H1 (cell line): Measurements from ENCODE around the gene NRL. TPM values are rescaled to one million over a fixed set of nuclear protein-coding genes. Genes with fewer than 3 reads are reported as not detected.
A peak's percentile ranks its signal among the peaks of the same experiment; 100 is the strongest.
"Not testable (repeated sequence)": the region's sequence is repeated elsewhere in the genome, so short reads cannot be mapped to it uniquely, and the experiment has no call there.

ENCODE experiments used
- CTCF ChIA-PET: fragments of 300-600 bp; sonication (Branson Sonifier 250); formaldehyde crosslinking; loops from one replicate; lab custom pipeline; 2021; ENCODE audit not compliant: partially characterized antibody; lab: Charles Lee
- POLR2A ChIA-PET: fragments of 300-600 bp; sonication (Branson Sonifier 250); formaldehyde crosslinking; loops from one replicate; lab custom pipeline; 2021; ENCODE audit warnings: inconsistent platforms; ENCODE audit not compliant: partially characterized antibody; lab: Charles Lee
- DNase-seq, 2 experiments: peaks; one replicate each; pipeline versions ENCODE4 v3.0.0 to v3.0.0-alpha.2; 2010 to 2022; ENCODE audit warnings: low spot score in 2 of 2, low read depth in 1 of 2, mixed read lengths in 1 of 2
- FAIRE-seq: peaks from 2 replicates; lab custom pipeline; 2011; peaks lifted over from hg19 to GRCh38; lab: Jason Lieb, UNC
- H2AFZ ChIP-seq: 2 replicates; pipeline ENCODE4 v1.8.1; 2012; ENCODE audit warnings: low read length, inconsistent platforms
- H2AK5ac ChIP-seq: 2 replicates; pipeline ENCODE4 v1.6.1; 2013; ENCODE audit warnings: low read depth, low read length
- H2BK120ac ChIP-seq: replicated peaks from 2 replicates; pipeline ENCODE3; 2013; ENCODE audit warnings: low read depth, low read length, inconsistent platforms
- H2BK12ac ChIP-seq: 2 replicates; pipeline ENCODE4 v1.6.1; 2013; ENCODE audit warnings: low read depth, low read length
- H2BK15ac ChIP-seq: 2 replicates; pipeline ENCODE4 v1.6.1; 2013; ENCODE audit warnings: low read length
- H2BK20ac ChIP-seq: 2 replicates; pipeline ENCODE4 v1.6.1; 2013; ENCODE audit warnings: low read length
- H2BK5ac ChIP-seq: 2 replicates; pipeline ENCODE4 v1.6.1; 2013; ENCODE audit warnings: low read depth, low read length
- H3K14ac ChIP-seq: 2 replicates; pipeline ENCODE4 v1.6.1; 2013; ENCODE audit warnings: inconsistent platforms; ENCODE audit not compliant: insufficient read length
- H3K18ac ChIP-seq: 2 replicates; pipeline ENCODE4 v1.6.1; 2013; ENCODE audit warnings: low read length; ENCODE audit errors: extremely low read depth
- H3K23ac ChIP-seq: 2 replicates; pipeline ENCODE4 v1.6.1; 2013; ENCODE audit warnings: inconsistent platforms; ENCODE audit not compliant: insufficient read length
- H3K23me2 ChIP-seq: 2 replicates; pipeline ENCODE4 v1.6.1; 2013; ENCODE audit warnings: low read depth, low read length
- H3K27ac ChIP-seq: 2 replicates; pipeline ENCODE4 v1.6.1; 2011; ENCODE audit warnings: low read depth, low read length, inconsistent platforms
- H3K27me3 ChIP-seq, 4 experiments: replicated peaks in 1 of 4; 1 replicate in 1 of 4; 2 replicates in 3 of 4; pipeline versions ENCODE4 v1.6.1 to v1.8.1; 2011 to 2013; ENCODE audit warnings: low read length in 3 of 4, mild to moderate bottlenecking in 3 of 4, inconsistent platforms in 2 of 4, mixed read lengths in 2 of 4, moderate library complexity in 1 of 4; ENCODE audit not compliant: control insufficient read depth in 3 of 4, insufficient read depth in 3 of 4; ENCODE audit errors: extremely low read depth in 1 of 4
- H3K36me3 ChIP-seq, 4 experiments: 2 replicates each; pipeline versions ENCODE4 v1.6.1 to v1.8.1; 2011 to 2013; ENCODE audit warnings: mild to moderate bottlenecking in 4 of 4, low read length in 3 of 4, moderate library complexity in 2 of 4, control low read depth in 1 of 4, inconsistent platforms in 1 of 4; ENCODE audit not compliant: insufficient read depth in 4 of 4, control insufficient read depth in 2 of 4
- H3K4ac ChIP-seq: replicated peaks from 2 replicates; pipeline ENCODE3; 2013; ENCODE audit warnings: low read length, low read depth, mixed read lengths, inconsistent platforms; ENCODE audit not compliant: insufficient read length
- H3K4me1 ChIP-seq, 4 experiments: replicated peaks in 1 of 4; 1 replicate in 1 of 4; 2 replicates in 3 of 4; pipeline versions ENCODE4 v1.6.1 to v1.8.1; 2011 to 2013; ENCODE audit warnings: low read length in 3 of 4, inconsistent platforms in 2 of 4, mixed read lengths in 1 of 4; ENCODE audit not compliant: insufficient read depth in 4 of 4, control insufficient read depth in 3 of 4
- H3K4me2 ChIP-seq, 2 experiments: 2 replicates each; pipeline versions ENCODE4 v1.6.1 to v1.8.1; 2011 to 2013; ENCODE audit warnings: low read depth in 2 of 2, low read length in 2 of 2, control low read depth in 1 of 2, inconsistent platforms in 1 of 2, mild to moderate bottlenecking in 1 of 2; ENCODE audit not compliant: insufficient read depth in 1 of 2
- H3K4me3 ChIP-seq, 4 experiments: fragments of 200-600, 300-600 bp in 1 of 4; sonication (generic), shearing (Covaris generic), sonication (Bioruptor Twin) in 1 of 4; 2 replicates each; pipeline versions ENCODE4 v1.5.1 to v1.8.1; 2011 to 2016; ENCODE audit warnings: low read length in 4 of 4, low read depth in 3 of 4, control low read depth in 2 of 4, inconsistent platforms in 2 of 4, mild to moderate bottlenecking in 2 of 4, mixed read lengths in 1 of 4, moderate library complexity in 1 of 4; ENCODE audit not compliant: insufficient read depth in 2 of 4; ENCODE audit errors: extremely low read depth in 1 of 4
- H3K56ac ChIP-seq: replicated peaks from 2 replicates; pipeline ENCODE3; 2013; ENCODE audit warnings: low read depth, mild to moderate bottlenecking, mixed read lengths, low read length, inconsistent platforms; ENCODE audit not compliant: insufficient read length
- H3K79me1 ChIP-seq: 2 replicates; pipeline ENCODE4 v1.6.1; 2013; ENCODE audit warnings: low read depth, low read length, control low read depth
- H3K79me2 ChIP-seq, 2 experiments: 2 replicates each; pipeline versions ENCODE4 v1.6.1 to v1.8.1; 2012 to 2013; ENCODE audit warnings: low read length in 2 of 2, mild to moderate bottlenecking in 2 of 2, inconsistent platforms in 1 of 2; ENCODE audit not compliant: insufficient read depth in 2 of 2, control insufficient read depth in 1 of 2
- H3K9ac ChIP-seq, 4 experiments: replicated peaks in 1 of 4; 1 replicate in 1 of 4; 2 replicates in 3 of 4; pipeline versions ENCODE4 v1.6.1 to v1.8.1; 2011 to 2013; ENCODE audit warnings: low read depth in 3 of 4, low read length in 3 of 4, control low read depth in 2 of 4, mild to moderate bottlenecking in 2 of 4, moderate library complexity in 2 of 4, inconsistent platforms in 1 of 4; ENCODE audit errors: extremely low read depth in 1 of 4
- H3K9me3 ChIP-seq, 2 experiments: 2 replicates each; pipeline versions ENCODE4 v1.6.1 to v1.8.1; 2012 to 2013; ENCODE audit warnings: mild to moderate bottlenecking in 2 of 2, moderate library complexity in 2 of 2, control low read depth in 1 of 2, inconsistent platforms in 1 of 2, low read depth in 1 of 2, low read length in 1 of 2, mixed read lengths in 1 of 2; ENCODE audit not compliant: insufficient read depth in 2 of 2
- H4K20me1 ChIP-seq, 2 experiments: replicated peaks in 1 of 2; 2 replicates each; pipeline versions ENCODE3 to v1.8.1; 2011 to 2013; ENCODE audit warnings: inconsistent platforms in 2 of 2, low read length in 2 of 2, mild to moderate bottlenecking in 1 of 2; ENCODE audit not compliant: insufficient read depth in 2 of 2, control insufficient read depth in 1 of 2
- H4K5ac ChIP-seq: 2 replicates; pipeline ENCODE4 v1.6.1; 2013; ENCODE audit warnings: low read length, low read depth, mixed read lengths, inconsistent platforms; ENCODE audit not compliant: insufficient read length
- H4K8ac ChIP-seq: 2 replicates; pipeline ENCODE4 v1.8.0; 2013; ENCODE audit warnings: mild to moderate bottlenecking, moderate library complexity, low read length, inconsistent platforms; ENCODE audit not compliant: insufficient read depth; ENCODE audit errors: extremely low read depth
- H4K91ac ChIP-seq: replicated peaks from 2 replicates; pipeline ENCODE3; 2013; ENCODE audit warnings: low read length, mixed read lengths, inconsistent platforms; ENCODE audit not compliant: insufficient read length
- WGBS, 2 experiments: shearing (Covaris generic) in 1 of 2; methylation state at CpG; one replicate each; pipeline versions ENCODE4 v1.1.6 to v1.1.7; 2013 to 2015; ENCODE audit warnings: low lambda C conversion rate in 2 of 2, mixed read lengths in 2 of 2, inconsistent platforms in 1 of 2, low coverage in 1 of 2, missing lambda C conversion rate in 1 of 2; ENCODE audit not compliant: insufficient replicate concordance in 2 of 2, insufficient coverage in 1 of 2, insufficient read length in 1 of 2; ENCODE audit errors: extremely low coverage in 1 of 2, missing lambda C conversion rate in 1 of 2; 5-methylcytosine and 5-hydroxymethylcytosine counted together
- polyA plus RNA-seq, 7 experiments: library from polyadenylated mRNA; depleted of rRNA in 3 of 7; stranded (reverse) in 5 of 7; unstranded in 2 of 7; fragments of >200 nt in 5 of 7; fragments of 200-250 nt in 2 of 7; gene quantifications; 1 replicate in 5 of 7; 2 replicates in 1 of 7; 4 replicates in 1 of 7; pipeline versions ENCODE4 v1.2.1 to v1.2.3, GENCODE V29; 2011 to 2013; ENCODE audit warnings: missing spikeins in 2 of 7, mixed read lengths in 2 of 7
- total RNA-seq: library from RNA; stranded (reverse); fragmentation: NEBNext Ultra II Directional; extraction: Animal tissue kit (Norgen Biotek cat#: 25700); gene quantifications from 2 replicates; pipeline ENCODE4 v1.2.1, GENCODE V29; 2021

Gene NRL
- total and polyA plus RNA-seq, 2 of the 8 experiments (the other 6 are each of a cell fraction or from before 2014, with no cell fraction given) = 1.1 to 2.2 TPM

- H3K79me1 ChIP-seq, H4K5ac ChIP-seq, H3K18ac ChIP-seq, H3K23ac ChIP-seq, H3K4ac ChIP-seq, H2AFZ ChIP-seq, H4K91ac ChIP-seq, H2BK15ac ChIP-seq, H3K4me2 ChIP-seq, H2BK20ac ChIP-seq, H3K4me3 ChIP-seq, H3K4me1 ChIP-seq, H2BK5ac ChIP-seq, H3K14ac ChIP-seq, H4K20me1 ChIP-seq, H2BK12ac ChIP-seq, H2BK120ac ChIP-seq, DNase-seq, H3K56ac ChIP-seq, H2AK5ac ChIP-seq, H3K9me3 ChIP-seq, FAIRE-seq, H4K8ac ChIP-seq, H3K79me2 ChIP-seq, H3K27me3 ChIP-seq, H3K23me2 ChIP-seq, H3K27ac ChIP-seq: not testable (repeated sequence)
- ChIA-PET POLR2A (interaction anchor here (0.8 to 23.9 kb wide), 17 partner anchors 11 to 567 kb away, joined by 3 to 626 read pairs (median 5); partner anchors contain the start of genes CPNE6, DCAF11, EMC9 and IRF9), CTCF (interaction anchor here (0.7 to 12.2 kb wide), 4 partner anchors 12 to 48 kb away, joined by 3 to 160 read pairs (median 72); partner anchors contain the start of gene PCK2)
- Histone ChIP-seq H3K9ac (peak overlapping the region in 1 of 4 experiments; percentile 10; a peak in 1 of 7 replicates), H3K36me3 (peaks cover 0 to 40% (median 26%) of the 10 kb centered on the region in 4 experiments; a peak in 7 of 8 replicates)
- WGBS, 2 experiments = 85% methylated on average over 8 of the region's 8 CpGs; no CpG with 5 or more reads in 1 of the 2 experiments
These were observed 9.0 kb downstream of the NRL start for GRCh38 chr14:24105609-24106239.
